Mesodermal cell (in vitro differentiated cells): ENCODE results near the gene ASRGL1.
"Not testable (repeated sequence)": the region's sequence is repeated elsewhere in the genome, so short reads cannot be mapped to it uniquely, and the experiment has no call there.

Source experiments
- H3K27ac ChIP-seq: 2 replicates; pipeline ENCODE4 v1.7.0; 2013; ENCODE audit warnings: mild to moderate bottlenecking, low read depth, low read length, moderate library complexity; ENCODE audit not compliant: severe bottlenecking
- H3K36me3 ChIP-seq: 2 replicates; pipeline ENCODE4 v1.7.1; 2013; ENCODE audit warnings: mild to moderate bottlenecking, low read length, moderate library complexity; ENCODE audit not compliant: control insufficient read depth, insufficient read depth
- H3K4me1 ChIP-seq: one replicate; pipeline ENCODE4 v1.7.1; 2013; ENCODE audit warnings: mild to moderate bottlenecking, low read length; ENCODE audit not compliant: insufficient read depth, control insufficient read depth, poor library complexity, severe bottlenecking
- H3K4me3 ChIP-seq: 2 replicates; pipeline ENCODE4 v1.7.0; 2013; ENCODE audit warnings: low read length, control low read depth, mild to moderate bottlenecking; ENCODE audit not compliant: insufficient read depth, poor library complexity, severe bottlenecking; ENCODE audit errors: extremely low read depth
- H3K9me3 ChIP-seq: 2 replicates; pipeline ENCODE4 v1.7.1; 2013; ENCODE audit warnings: mild to moderate bottlenecking, low read length, moderate library complexity; ENCODE audit not compliant: control insufficient read depth
- WGBS, 2 experiments: methylation state at CpG; one replicate each; pipeline ENCODE4 v1.1.5; 2013; ENCODE audit warnings: missing lambda C conversion rate in 2 of 2; ENCODE audit not compliant: insufficient coverage in 2 of 2; 5-methylcytosine and 5-hydroxymethylcytosine counted together

ASRGL1 gene

DNA sequence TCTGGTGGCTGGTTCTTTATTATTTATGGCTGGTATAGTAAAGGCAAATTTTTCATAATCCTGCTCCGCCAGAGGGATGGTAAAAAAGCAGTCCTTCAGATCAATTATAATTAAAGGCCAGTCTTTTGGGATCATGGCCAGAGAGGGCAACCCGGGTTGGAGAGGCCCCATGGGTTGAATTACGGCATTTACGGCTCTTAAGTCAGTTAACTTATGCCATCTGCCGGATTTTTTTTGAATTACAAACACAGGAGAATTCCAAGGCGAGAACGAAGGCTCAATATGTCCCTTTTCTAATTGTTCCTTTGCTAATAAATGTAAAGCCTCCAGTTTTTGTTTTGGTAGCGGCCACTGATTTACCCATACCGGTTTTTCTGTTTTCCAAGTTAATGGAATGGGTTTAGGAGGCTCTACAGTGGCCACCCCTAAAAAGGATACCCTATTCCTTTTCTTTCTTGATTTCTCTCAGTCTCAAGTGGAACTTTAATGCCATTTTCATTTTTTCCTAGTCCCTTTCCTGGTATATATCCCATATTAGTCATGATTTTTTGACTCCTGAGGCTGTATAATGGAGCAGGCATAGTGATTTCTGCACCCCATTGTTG lies 41.3 kb downstream of the ASRGL1 start:
- H3K4me3 ChIP-seq, H3K9me3 ChIP-seq, H3K27ac ChIP-seq, H3K36me3 ChIP-seq: not testable (repeated sequence)
- peaks cover 17% of the 10 kb centered on the region for H3K4me1 ChIP-seq
- WGBS, 2 experiments = 3 to 4% methylated on average over 3 to 4 of the region's 9 CpGs

DNA sequence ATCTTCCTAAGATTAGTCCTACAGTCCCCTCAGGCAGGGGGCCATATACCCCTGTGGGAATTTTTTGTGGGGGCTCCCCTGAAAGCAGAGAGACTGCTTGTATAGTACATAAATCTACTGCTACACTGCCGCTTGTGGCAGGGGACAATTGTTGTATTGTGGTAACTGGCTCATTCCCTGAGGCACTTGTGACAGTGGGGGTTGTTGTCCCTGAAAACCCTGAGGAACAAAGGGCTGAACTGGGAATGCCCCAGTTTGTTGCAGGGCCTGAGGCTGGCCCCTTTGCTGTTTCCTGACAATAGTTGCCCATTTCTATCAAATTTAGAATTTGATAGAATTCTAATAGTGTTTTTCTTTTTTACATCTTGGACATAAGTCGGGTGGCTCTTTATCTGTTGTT lies 42.3 kb downstream of the ASRGL1 start:
- H3K36me3 ChIP-seq, H3K4me3 ChIP-seq, H3K9me3 ChIP-seq, H3K27ac ChIP-seq: not testable (repeated sequence)
- WGBS, 2 experiments = no CpG with 5 or more reads among the region's 2 CpGs
- H3K4me1 ChIP-seq = peaks cover 17% of the 10 kb centered on the region

GRCh38 chr11:62380821-62381245 lies 43.6 kb downstream of the ASRGL1 start:
- H3K9me3 ChIP-seq, H3K4me3 ChIP-seq, H3K27ac ChIP-seq, H3K36me3 ChIP-seq: not testable (repeated sequence)
- 5 to 19% methylated on average over 4 to 9 of the region's 12 CpGs for WGBS, 2 experiments
- H3K4me1 ChIP-seq = peaks cover 17% of the 10 kb centered on the region

DNA sequence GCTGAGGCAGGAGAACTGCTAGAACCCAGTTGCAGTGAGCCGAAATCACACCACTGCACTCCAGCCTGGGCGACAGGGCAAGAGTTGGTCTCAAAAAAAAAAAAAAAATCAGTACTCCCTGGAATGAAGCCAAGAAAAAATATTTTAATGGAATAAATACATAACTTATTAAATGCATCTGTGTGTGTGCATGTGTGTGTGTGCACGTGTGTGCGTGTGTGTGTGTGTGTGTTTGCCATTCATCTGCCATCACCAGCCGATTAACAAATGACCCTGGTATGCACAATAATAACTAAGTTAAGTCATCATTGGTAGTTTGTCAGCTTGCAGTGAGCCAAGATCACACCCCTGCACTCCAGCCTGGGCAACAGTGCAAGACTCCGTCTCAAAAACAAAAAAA lies 46.6 kb downstream of the ASRGL1 start:
- 88 to 100% methylated on average over 1 to 2 of the region's 6 CpGs for WGBS, 2 experiments

DNA sequence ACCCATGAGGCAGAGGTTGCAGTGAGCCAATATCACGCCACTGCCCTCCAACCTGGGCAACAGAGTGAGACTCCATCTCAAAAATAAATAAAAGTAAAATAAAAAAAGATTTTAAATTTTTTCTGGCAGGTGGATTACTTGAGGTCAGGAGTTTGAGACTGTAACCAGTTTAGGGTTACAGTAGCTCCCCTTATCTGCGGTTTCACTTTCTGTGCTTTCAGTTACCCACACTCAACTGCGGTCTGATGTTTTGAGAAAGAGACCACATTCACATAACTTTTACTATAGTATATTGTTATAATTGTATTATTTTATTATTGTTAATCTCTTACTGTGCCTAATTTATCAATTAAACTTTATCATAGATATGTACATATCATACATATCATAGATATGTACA lies 48.8 kb downstream of the ASRGL1 start:
- H3K36me3 ChIP-seq, H3K9me3 ChIP-seq, H3K27ac ChIP-seq, H3K4me3 ChIP-seq: not testable (repeated sequence)
- peaks cover 14% of the 10 kb centered on the region for H3K4me1 ChIP-seq
- WGBS, 2 experiments = no CpG with 5 or more reads among the region's 3 CpGs

More for the DNA sequence above, 46.6 kb downstream of the ASRGL1 start:
- Histone ChIP-seq H3K4me3 (no peak overlapping the region), H3K9me3 (no peaks in the 10 kb centered on the region), H3K4me1 (peaks cover 17% of the 10 kb centered on the region), H3K27ac (no peak overlapping the region), H3K36me3 (no peaks in the 10 kb centered on the region)

GRCh38 chr11:62387381-62387780 lies 50.1 kb downstream of the ASRGL1 start:
- Histone ChIP-seq H3K9me3 (no peaks in the 10 kb centered on the region), H3K4me1 (peaks cover 4% of the 10 kb centered on the region), H3K4me3 (no peak overlapping the region), H3K27ac (no peak overlapping the region), H3K36me3 (no peaks in the 10 kb centered on the region)
- WGBS, 2 experiments = 80 to 92% methylated on average over 2 to 3 of the region's 3 CpGs

DNA sequence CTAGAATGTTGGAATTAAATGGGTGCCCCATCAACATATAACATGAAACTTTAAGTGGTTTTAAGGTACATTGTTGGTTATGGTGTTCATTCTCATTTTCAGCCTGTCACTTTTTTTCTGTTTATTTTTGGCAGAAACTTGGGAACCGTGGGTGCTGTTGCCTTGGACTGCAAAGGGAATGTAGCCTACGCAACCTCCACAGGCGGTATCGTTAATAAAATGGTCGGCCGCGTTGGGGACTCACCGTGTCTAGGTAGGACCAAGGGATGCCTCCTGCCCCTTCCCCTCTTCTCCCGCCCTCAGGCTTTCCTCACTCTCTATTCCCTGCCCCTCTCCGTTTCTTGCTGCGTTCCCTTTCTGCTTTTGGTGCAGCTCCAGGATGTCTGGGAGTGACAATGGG lies 51.8 kb downstream of the ASRGL1 start:
- no peak overlapping the region for H3K4me3 ChIP-seq
- H3K27ac ChIP-seq = no peak overlapping the region
- WGBS, 2 experiments = 87 to 95% methylated on average over 8 to 9 of the region's 11 CpGs

DNA sequence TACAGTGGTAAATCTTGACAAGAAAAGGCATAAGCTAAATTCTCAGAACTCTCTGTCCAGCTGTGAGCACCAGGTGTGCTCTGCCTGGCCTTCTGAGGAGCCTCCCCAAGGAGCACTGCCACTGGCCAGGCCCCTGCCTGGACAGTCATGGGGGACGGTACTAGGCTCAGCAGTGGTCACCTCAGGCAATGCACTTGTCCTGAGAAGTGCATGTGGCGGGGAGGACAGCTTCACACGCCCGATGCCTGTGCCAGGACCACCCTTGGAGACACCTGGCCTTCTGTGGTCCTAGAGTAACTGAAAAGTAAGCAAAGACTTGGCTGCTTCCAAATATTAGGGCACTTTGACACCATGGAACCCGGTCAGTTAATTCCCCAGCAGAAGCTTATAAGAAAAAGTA lies 53.0 kb downstream of the ASRGL1 start:
- 73 to 80% methylated on average over 5 of the region's 5 CpGs for WGBS, 2 experiments
- H3K4me3 ChIP-seq = no peak overlapping the region
- peaks cover 2% of the 10 kb centered on the region for H3K4me1 ChIP-seq
- H3K27ac ChIP-seq = no peak overlapping the region
- no peaks in the 10 kb centered on the region for H3K9me3 ChIP-seq
- no peaks in the 10 kb centered on the region for H3K36me3 ChIP-seq

More for the DNA sequence above, 51.8 kb downstream of the ASRGL1 start:
- no peaks in the 10 kb centered on the region for H3K9me3 ChIP-seq
- no peaks in the 10 kb centered on the region for H3K4me1 ChIP-seq
- no peaks in the 10 kb centered on the region for H3K36me3 ChIP-seq

DNA sequence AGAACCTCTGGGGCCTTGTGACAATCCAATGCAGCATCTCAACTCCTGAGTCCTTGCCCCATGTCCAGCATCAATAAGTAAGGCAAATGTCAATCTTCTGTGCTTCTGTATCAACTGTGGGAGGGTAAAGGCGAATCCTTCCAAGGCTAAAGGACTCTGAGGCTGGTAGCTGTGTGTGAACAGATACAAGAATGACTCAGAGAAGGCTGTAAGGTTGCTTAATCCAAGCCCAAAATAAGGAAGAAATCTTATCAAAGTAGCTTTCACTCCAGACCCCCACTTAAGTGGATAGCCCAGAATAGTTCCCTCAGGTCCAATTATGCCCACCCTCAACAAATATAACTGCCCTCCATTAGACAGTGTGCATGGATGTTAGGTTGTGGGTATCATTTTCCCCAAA lies 53.5 kb downstream of the ASRGL1 start:
- no peak overlapping the region for H3K27ac ChIP-seq
- H3K4me1 ChIP-seq = peaks cover 5% of the 10 kb centered on the region
- no peaks in the 10 kb centered on the region for H3K9me3 ChIP-seq
- H3K36me3 ChIP-seq = no peaks in the 10 kb centered on the region
- no peak overlapping the region for H3K4me3 ChIP-seq
- WGBS, 2 experiments = 100% methylated on average over 1 of the region's 1 CpG

DNA sequence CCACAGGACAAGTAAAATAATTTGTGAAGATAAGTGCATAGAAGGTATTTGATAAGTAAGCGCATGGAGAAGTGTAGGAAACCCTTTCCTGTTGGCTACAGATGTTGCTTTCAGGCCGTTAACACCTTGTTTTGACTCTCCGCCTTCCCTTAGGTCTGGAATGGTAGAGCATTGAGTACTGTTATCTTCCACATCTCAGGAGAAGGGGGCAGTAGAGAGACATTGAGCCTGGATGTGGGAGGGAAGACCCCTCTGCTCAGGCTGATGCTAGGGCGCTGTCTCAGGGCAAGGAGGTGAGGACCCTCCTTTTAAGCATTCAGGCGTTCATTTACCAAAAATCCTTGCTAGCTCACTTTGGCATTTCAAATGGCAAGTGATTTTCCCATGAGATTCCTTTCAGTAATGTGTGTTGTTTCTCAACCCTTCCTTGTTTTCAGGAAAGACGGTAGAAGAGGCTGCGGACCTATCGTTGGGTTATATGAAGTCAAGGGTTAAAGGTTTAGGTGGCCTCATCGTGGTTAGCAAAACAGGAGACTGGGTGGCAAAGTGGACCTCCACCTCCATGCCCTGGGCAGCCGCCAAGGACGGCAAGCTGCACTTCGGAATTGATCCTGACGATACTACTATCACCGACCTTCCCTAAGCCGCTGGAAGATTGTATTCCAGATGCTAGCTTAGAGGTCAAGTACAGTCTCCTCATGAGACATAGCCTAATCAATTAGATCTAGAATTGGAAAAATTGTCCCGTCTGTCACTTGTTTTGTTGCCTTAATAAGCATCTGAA lies 54.6 kb downstream of the ASRGL1 start:
- no peaks in the 10 kb centered on the region for H3K9me3 ChIP-seq
- H3K4me1 ChIP-seq = peaks cover 13% of the 10 kb centered on the region
- 88% methylated on average over 12 to 16 of the region's 16 CpGs for WGBS, 2 experiments

GRCh38 chr11:62392506-62392905 lies 55.3 kb downstream of the ASRGL1 start:
- H3K9me3 ChIP-seq = no peaks in the 10 kb centered on the region
- no peak overlapping the region for H3K4me3 ChIP-seq
- H3K4me1 ChIP-seq = peaks cover 13% of the 10 kb centered on the region
- H3K27ac ChIP-seq = no peak overlapping the region
- H3K36me3 ChIP-seq = no peaks in the 10 kb centered on the region
- WGBS, 2 experiments = 88 to 100% methylated on average over 1 to 2 of the region's 3 CpGs

More for the DNA sequence above, 54.6 kb downstream of the ASRGL1 start:
- no peaks in the 10 kb centered on the region for H3K36me3 ChIP-seq
- H3K4me3 ChIP-seq = no peak overlapping the region
- no peak overlapping the region for H3K27ac ChIP-seq
